GM18499 (cell line): Measurements from ENCODE around the gene GLIPR2.
"Not testable (repeated sequence)": the region's sequence is repeated elsewhere in the genome, so short reads cannot be mapped to it uniquely, and the experiment has no call there.

Experiments used
- ATAC-seq: cut with Tn5 transposase; IDR thresholded peaks from one replicate; pipeline ENCODE4 v1.9.1; 2021; ENCODE audit warnings: moderate number of reproducible peaks; ENCODE audit not compliant: insufficient read depth, unreplicated experiment

GLIPR2 gene

DNA sequence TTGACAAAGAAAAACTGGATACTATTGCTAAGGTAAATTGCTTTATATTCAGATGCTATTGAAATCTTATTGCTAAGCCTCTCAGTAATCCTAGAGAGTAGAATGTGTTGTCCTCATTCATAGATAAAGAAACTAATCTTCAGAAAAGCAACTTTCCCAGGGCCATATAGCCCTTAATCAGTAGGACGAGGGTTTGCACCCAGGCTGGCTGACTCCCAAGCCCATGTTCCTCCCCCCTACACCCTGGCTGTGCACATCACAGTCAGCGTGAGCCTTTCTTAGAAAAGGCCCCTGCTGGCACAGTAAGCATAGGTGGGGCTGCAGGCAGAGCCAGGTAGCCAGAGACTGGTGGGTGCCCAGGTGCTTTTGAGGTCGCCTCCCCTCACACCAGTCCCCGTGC lies 15.8 kb upstream of the GLIPR2 start:
- ATAC-seq, result no peak

DNA sequence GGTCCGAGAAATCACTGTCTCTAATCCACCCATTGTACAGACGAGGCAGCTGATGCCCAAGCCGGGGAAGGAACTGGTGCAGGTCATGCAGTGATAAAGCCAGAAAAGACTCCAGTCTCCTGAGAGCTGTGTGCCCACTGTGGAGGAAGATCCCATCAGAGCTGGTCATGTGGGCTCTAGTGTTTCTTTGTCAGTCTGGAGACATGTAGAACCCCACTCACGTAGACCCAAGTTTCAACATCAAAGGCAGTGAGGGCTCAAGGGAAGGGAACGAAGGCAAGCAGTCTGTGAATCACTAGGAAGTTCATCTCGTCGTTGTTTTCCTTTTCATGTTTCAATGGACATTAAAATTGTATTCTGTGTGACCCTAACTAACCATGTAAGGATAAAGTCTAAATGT lies 14.6 kb upstream of the GLIPR2 start:
- ATAC-seq, result no peak

DNA sequence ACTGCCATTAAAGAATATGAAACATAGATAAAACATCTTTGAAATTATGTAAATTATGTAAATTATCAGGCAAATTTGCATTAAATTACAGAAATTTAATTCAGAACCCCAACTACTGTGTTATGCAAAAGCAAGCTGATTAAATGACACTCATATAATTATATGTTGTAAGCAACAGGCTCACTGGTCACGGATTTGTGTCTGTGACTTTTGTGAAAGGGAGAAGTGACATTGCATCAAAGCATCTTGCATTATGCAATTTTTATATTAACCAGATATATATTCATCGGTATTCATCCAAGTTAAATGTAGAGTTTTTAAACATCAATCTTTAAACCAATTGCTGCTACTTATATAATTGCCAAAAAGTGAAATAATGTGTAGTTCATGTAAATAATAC lies 13.0 kb upstream of the GLIPR2 start:
- no peak for ATAC-seq

DNA sequence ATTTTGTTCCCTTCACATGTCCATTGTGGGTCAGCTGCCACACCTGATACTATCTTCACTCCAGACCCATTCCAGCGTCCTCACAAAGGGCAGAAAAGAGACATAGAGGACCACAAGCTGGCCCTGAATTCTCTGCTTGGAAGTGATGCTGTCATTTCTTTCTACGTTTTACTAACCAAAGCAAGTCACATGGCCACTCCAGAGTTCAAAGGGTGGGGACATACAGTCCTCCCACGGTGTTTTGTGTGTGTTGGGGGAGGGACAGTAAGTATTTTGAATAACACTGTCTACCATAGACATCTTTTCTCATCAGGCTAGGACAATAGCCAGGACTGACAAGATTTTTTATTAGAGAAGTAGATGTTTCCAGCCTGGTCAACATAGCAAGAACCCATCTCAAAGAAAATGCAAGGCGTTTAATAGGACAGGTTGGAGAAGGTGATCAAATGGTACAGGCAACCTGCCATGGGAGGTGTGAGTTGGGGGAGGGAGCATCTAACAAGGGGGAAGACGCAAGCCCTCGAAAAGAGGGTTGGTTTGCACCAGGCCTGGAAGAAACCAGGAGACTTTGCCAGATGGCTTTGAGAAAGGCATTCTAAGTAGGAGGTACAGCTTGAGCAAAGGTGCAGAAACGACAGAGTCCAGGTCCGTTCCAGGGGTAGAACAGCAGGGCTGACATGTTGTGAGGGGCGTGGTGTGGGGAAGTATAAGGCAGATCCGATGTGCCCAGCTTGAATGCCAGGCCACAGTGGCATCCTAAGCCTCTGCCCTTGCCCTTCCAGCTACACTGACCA lies 11.3 kb upstream of the GLIPR2 start:
- ATAC-seq, result no peak

GRCh38 chr9:36126016-36126730 lies 10.4 kb upstream of the GLIPR2 start:
- ATAC-seq, result no peak

GRCh38 chr9:36127652-36128244 lies 8.8 kb upstream of the GLIPR2 start:
- no peak for ATAC-seq

GRCh38 chr9:36128349-36128748 lies 8.2 kb upstream of the GLIPR2 start:
- no peak for ATAC-seq

DNA sequence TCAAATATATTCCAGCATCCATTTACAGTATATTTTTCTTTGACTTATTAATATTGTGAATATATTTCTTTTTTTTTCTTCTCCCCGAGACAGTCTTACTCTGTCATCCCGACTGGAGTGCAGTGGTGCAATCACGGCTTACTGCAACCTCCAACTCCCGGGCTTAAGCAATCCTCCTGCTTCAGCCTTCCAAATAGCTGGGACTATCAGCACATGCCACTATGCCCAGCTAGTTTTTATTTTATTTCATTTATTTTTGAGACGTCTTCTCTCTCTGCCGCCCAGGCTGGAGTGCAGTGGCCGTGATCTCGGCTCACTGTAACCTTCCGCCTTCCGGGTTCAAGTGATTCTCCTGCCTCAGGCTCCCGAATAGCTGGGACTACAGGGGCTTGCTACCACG lies 7.4 kb upstream of the GLIPR2 start:
- no peak for ATAC-seq

DNA sequence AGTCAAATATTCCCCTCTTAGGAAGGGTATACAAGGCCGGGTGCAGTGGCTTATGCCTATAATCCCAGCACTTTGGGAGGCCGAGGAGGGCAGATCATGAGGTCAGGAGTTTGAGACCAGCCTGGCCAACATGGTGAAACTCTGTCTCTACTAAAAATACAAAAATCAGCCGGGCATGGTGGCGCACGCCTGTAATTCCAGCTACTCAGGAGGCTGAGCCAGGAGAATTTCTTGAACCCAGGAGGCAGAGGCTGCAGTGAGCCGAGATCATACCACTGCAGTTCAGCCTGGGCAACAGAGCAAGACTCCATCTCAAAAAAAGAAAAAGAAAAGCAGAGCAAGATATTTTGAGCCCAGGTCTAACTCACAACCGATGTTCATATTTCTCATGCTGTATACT lies 4.9 kb upstream of the GLIPR2 start:
- ATAC-seq, result not testable (repeated sequence)

- no peak for ATAC-seq
Observed at GRCh38 chr9:36132086-36132485, 4.4 kb upstream of the GLIPR2 start.

DNA sequence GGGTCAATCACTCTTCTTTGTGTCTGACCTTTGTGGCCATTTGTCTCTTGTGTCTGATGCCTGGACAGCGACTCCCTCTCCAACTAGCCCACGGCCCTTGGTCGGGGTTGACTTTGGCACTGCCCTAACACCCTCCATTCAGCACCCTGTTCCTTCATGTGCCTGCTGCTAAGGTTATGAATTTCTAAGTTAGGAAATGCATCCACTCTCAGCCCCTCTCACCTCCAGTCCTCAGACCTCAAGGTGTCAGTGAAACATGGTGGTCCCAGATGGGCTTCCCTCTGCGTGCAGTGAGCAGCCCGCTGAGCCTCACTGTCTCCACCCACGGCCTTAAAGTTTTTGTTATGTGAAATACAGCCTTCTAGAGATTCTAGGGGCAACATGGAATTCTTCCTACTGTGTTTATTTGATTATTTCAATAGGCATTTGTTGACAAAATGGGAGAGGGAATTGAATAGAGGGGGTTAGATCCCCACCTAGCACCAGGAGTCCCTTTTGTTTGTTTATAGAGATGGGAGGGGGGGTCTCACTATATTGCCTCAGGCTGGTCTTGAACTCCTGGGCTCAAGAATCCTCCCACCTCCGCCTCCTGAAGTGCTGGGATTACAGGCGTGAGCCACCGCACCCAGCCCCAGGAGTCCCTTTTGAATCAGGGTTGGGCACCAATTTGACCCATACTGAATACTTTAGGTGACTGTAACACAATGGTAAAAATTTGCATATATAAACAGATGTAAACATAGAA lies 1.6 kb upstream of the GLIPR2 start:
- ATAC-seq, result no peak

DNA sequence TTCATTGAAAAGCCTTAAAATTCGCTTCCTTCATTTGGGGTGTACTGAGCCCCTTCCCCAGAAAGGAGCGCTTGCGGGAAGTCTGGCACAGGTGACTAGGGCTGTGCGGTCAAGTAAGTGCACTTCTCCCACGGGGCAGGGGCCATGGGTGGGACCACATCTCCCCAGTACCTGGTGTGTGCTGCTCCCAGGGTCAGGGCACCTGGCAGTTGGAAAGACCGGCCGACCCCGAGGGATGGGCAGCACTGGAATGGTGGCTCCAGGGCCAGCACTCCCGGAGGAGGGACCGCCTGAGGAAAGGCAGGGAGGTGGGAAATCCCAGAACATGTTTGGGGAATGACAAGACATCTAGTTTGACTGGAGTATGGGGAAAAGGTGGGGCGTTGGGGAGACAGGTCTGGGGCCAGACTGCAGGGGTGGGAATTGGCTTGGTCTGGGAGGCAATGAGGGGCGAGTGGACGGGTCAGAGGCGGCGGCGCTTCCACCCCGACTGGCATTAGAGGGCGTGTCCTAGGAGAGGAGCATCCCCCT lies 727 bp upstream of the GLIPR2 start:
- no peak for ATAC-seq

DNA sequence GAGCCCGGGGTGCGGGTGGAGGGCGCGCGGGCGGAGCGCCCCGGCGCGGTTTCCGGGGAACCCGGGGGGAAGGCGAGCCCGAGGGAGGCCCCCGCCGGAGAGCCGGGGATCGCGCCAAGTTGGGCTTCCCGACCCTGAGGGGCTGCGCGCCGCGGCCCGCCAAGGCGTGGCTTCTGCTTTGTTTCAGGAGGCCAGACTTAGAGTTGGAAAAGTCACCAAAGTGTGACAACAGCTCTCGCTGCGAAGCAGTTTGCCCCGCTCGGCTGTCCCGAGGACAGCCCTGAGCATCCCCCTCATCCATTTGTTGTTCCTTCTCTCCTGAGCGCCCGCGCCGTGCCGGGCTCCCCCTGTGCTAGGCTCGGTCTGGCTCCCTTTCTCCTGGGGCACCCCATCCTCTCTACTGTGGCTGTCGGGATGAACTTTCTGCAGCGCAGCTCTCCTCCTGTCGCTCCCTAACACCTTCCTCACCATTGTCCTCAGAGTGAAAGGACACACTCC lies 410 bp downstream of the GLIPR2 start:
- ATAC-seq, result peak; percentile 9

GRCh38 chr9:36137392-36138004 lies 965 bp downstream of the GLIPR2 start:
- ATAC-seq, result no peak

DNA sequence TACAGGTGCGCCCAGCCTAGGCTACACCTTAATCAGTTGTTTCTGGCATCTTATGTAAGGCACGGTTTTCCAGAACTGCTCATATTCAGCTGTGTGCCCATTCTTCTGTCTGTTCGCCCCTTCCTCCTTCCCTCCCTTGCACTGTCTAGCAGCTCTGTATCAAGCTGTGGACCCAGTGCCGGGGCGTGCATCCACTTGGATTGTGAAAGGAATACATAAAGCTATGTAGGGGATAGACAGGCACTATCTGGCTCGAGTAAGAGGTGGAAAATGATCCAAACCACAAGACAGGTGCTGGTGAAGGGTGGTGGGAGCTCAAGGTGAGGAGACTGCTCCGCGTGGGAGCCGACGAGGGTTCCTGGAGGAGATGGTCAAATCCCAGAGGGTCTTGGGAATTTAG lies 2.0 kb downstream of the GLIPR2 start:
- ATAC-seq, result no peak

GRCh38 chr9:36138901-36139300 lies 2.4 kb downstream of the GLIPR2 start:
- no peak for ATAC-seq

DNA sequence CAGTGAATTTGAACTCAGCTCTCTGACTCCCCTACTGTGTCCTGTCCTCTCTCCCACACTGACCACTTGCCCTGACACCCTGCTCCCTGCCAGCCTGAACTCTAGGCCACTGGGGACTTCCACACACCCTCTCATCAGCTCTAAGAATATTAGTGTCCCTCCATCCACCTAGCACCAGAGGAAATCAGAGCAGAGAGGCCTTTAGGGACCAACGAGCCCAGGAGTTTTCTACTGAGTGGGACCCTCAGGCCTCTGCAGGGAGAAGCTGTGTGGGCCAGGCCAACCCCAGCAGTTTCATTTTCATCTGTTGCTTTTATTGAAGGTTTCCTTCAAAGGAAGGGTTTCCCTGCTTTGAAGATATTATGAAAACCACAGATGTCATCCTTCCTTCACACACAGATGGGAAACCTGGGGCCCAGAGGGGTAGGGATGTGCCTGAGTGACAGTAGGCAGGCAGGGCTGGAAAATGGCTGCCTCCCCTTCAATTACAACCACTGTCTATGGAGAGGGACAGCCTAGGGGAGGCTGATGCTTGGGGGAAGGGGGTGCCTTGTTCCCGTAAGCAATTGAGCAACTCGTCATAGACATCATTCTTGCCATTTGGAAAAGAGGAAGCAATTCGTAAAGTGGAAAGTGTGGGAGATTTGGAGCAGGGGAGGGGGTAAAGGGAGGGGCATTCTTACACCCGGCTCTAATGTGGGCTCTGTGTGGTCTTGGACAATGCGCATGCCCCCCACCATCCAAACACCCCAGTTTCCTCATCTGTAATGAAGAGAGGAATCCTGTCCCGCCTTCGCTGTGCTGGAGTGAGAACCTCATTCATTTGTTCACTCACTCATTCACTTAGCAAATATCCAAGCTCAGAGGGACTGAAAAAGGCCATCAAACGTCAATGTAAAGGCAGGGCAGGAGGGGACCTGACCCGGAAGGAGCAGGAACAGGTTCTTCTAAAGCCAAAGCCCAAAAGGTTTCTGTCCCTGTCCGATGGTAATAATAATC lies 3.9 kb downstream of the GLIPR2 start:
- no peak for ATAC-seq

GRCh38 chr9:36141288-36141687 lies 4.8 kb downstream of the GLIPR2 start:
- no peak for ATAC-seq

GRCh38 chr9:36141761-36142160 lies 5.2 kb downstream of the GLIPR2 start:
- no peak for ATAC-seq
